Measurements from ENCODE around the gene SVBP. TPM values are rescaled to one million over a fixed set of nuclear protein-coding genes. Genes with fewer than 3 reads are reported as not detected.

Gene SVBP
- total RNA-seq, 1 donor from 2014 or later, result 1.2 TPM

DNA sequence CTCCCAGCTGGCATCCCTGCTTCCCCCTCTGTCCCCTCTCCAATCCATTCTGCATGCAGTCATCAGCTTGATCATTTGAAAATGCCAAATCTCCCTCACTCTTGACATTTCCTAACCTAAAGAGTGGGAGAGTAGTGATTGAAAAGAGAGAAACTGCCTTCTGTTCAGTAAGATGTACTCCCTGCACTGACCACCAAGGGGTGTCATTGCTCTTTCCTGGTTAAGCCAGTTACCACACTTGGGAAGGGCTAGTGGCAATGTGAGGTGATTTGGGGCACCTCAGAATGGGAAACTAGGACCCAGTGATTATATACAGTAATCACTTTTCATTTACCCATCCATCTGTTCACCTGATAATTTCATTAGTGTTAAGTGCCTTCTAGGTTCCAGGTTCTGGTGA is 39.3 kb downstream of the SVBP start:
- intact Hi-C loops (cut with DNase I), result no loop called here
- H3K9me3 ChIP-seq, result no peaks in the 10 kb centered on the region

GRCh38 chr1:42776502-42776901 is 40.7 kb downstream of the SVBP start:
- Histone ChIP-seq H3K27ac (no peak overlapping the region), H3K9me3 (no peaks in the 10 kb centered on the region), H3K27me3 (no peaks in the 10 kb centered on the region), H3K4me1 (no peaks in the 10 kb centered on the region), H3K36me3 (peaks cover 37 to 62% of the 10 kb centered on the region in 2 donors), H3K4me3 (no peak overlapping the region)
- intact Hi-C loops (cut with DNase I), result no loop called here
- TF ChIP-seq CTCF (IDR thresholded peaks at IDR 0.05), result no peak
- DNase-seq (ENCODE audit: low spot score in 2 of 2), result no peak

More for the DNA sequence above, 39.3 kb downstream of the SVBP start:
- Histone ChIP-seq H3K36me3 (peaks cover 37 to 62% of the 10 kb centered on the region in 2 donors), H3K4me1 (no peaks in the 10 kb centered on the region), H3K27ac (no peak overlapping the region), H3K27me3 (no peaks in the 10 kb centered on the region), H3K4me3 (no peak overlapping the region)
- TF ChIP-seq CTCF (IDR thresholded peaks at IDR 0.05), result peak; percentile 23 to 42 (median 35)
- no peak for DNase-seq (ENCODE audit: low spot score in 2 of 2)

DNA sequence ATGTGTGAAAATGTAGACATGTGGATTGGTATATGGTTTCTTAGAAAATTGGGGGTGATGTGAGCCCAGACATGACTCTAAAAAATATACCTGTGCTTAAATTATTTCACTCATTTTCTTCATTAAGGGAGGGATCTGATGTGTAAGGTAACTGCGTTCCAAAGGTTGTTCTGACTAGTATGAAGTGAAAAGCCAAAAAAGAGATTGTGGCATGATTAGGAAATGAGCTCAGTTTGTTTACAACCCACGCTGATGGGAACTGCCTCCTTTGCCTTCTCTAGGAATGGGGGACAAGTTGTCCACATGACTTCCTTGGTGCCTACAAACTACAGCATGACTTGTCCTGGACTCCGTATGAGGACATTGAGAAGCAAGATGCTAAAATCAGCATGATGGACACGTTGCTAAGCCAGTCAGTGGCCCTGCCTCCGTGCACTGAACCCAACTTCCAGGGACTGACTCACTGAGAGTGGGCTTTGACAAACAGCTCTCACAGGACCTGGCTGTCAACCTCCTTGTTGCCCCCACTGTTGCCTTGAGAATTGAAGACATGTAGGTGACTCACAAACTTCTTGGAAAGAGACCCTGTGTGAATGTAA is 42.2 kb downstream of the SVBP start:
- H3K36me3 ChIP-seq, result peaks cover 37 to 53% of the 10 kb centered on the region in 2 donors

GRCh38 chr1:42773420-42773819 is 43.8 kb downstream of the SVBP start:
- Histone ChIP-seq H3K9me3 (no peaks in the 10 kb centered on the region), H3K36me3 (peaks cover 37 to 49% of the 10 kb centered on the region in 2 donors), H3K4me3 (no peak overlapping the region), H3K27me3 (no peaks in the 10 kb centered on the region), H3K4me1 (no peaks in the 10 kb centered on the region), H3K27ac (no peak overlapping the region)
- no peak for DNase-seq (ENCODE audit: low spot score in 2 of 2)
- TF ChIP-seq CTCF (IDR thresholded peaks at IDR 0.05), result no peak
- intact Hi-C loops (cut with DNase I), result no loop called here

More for the DNA sequence above, 42.2 kb downstream of the SVBP start:
- Histone ChIP-seq H3K27me3 (no peaks in the 10 kb centered on the region), H3K9me3 (no peaks in the 10 kb centered on the region), H3K4me3 (no peak overlapping the region), H3K27ac (no peak overlapping the region), H3K4me1 (no peaks in the 10 kb centered on the region)
- no peak for DNase-seq (ENCODE audit: low spot score in 2 of 2)
- intact Hi-C loops (cut with DNase I), result no loop called here
- TF ChIP-seq CTCF (IDR thresholded peaks at IDR 0.05), result no peak

DNA sequence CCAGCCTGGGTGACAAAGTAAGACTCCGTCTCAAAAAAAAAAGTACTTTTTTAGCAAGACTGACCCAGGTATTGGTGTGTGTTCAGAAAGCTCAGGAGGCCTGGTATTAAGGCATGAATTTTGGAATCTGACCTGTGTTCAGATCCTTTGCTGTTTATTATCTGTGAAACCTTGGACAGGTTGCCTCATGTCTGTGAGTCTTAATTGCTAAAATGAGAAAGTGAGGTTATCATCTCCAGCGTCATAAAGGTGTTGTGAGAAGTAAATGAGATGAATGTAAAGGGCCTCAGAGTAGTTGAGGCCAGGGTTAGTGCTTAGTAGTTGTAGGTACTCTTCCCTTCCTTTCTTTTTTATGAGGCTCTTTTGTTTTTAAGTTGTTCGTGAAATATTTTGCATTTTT is 47.4 kb downstream of the SVBP start:
- no peaks in the 10 kb centered on the region for H3K9me3 ChIP-seq
- H3K36me3 ChIP-seq, result peaks cover 10 to 14% of the 10 kb centered on the region in 2 donors
- H3K4me1 ChIP-seq, result peaks cover 0 to 12% of the 10 kb centered on the region in 2 donors
- no peaks in the 10 kb centered on the region for H3K27me3 ChIP-seq
- intact Hi-C loops (cut with DNase I), result loop anchor here (5.0 kb wide), 4 partner anchors 152 to 438 kb away; partner anchors contain the start of genes CFAP57 and EBNA1BP2
- no peak overlapping the region for H3K4me3 ChIP-seq
- H3K27ac ChIP-seq, result no peak overlapping the region
- no peak for DNase-seq (ENCODE audit: low spot score in 2 of 2)
- TF ChIP-seq CTCF (IDR thresholded peaks at IDR 0.05), result no peak

Measured in ascending aorta (tissue), 2 donors.